Muscle of back (tissue), 11 donors: ENCODE data around the gene ZNF329. TPM values are rescaled to one million over a fixed set of nuclear protein-coding genes. Genes with fewer than 3 reads are reported as not detected.
A peak's percentile ranks its signal among the peaks of the same experiment; 100 is the strongest.

ENCODE experiments used
- DNase-seq, 3 donors: peaks; one replicate each; pipeline versions ENCODE4 v3.0.0 to v3.0.0-alpha.2; 2013
- polyA plus RNA-seq, 10 donors: library from polyadenylated mRNA; unstranded; fragments of 120-200 nt; gene quantifications; one replicate each; pipeline ENCODE4 v1.2.1, GENCODE V29; 2013; ENCODE audit not compliant: insufficient read length in 10 of 10

The ZNF329 gene
- polyA plus RNA-seq, 10 donors = 10.5 to 14.5 (median 11.5) TPM

GRCh38 chr19:58123354-58123753 lies 27.2 kb downstream of the ZNF329 start:
- DNase-seq = no peak

- no peak for DNase-seq
These were observed 31.4 kb downstream of the ZNF329 start for GRCh38 chr19:58118979-58119733.

GRCh38 chr19:58117841-58118575 lies 32.6 kb downstream of the ZNF329 start:
- DNase-seq = peak; percentile 2 to 55 (median 29)

- DNase-seq = no peak
These were observed 42.1 kb downstream of the ZNF329 start for GRCh38 chr19:58108546-58108817.

GRCh38 chr19:58107778-58108545 lies 42.6 kb downstream of the ZNF329 start:
- no peak for DNase-seq

GRCh38 chr19:58098682-58098998 lies 51.9 kb downstream of the ZNF329 start:
- DNase-seq = no peak

GRCh38 chr19:58097781-58098681 lies 52.6 kb downstream of the ZNF329 start, which contains the start of gene ZSCAN18:
TSS of gene ZSCAN18 (minus strand) at chr19:58098231. CDS start at chr19:58090267, 7,964 bp downstream.
- DNase-seq = peak; percentile 97 to 99 (median 99)

- DNase-seq = no peak
These were observed 53.2 kb downstream of the ZNF329 start for GRCh38 chr19:58097349-58097748.

- no peak for DNase-seq
These were observed 53.7 kb downstream of the ZNF329 start for GRCh38 chr19:58096884-58097283.

- no peak for DNase-seq
These were observed 55.3 kb downstream of the ZNF329 start for GRCh38 chr19:58095328-58095727.

- no peak for DNase-seq
These were observed 57.5 kb downstream of the ZNF329 start for GRCh38 chr19:58093071-58093470.

GRCh38 chr19:58091251-58091995 lies 59.2 kb downstream of the ZNF329 start:
- DNase-seq = peak; percentile 17 to 37 (median 19)

GRCh38 chr19:58089846-58090245 lies 60.7 kb downstream of the ZNF329 start:
- DNase-seq = no peak

GRCh38 chr19:58088521-58089052 lies 62.0 kb downstream of the ZNF329 start:
- no peak for DNase-seq

- DNase-seq = no peak
These were observed 63.5 kb downstream of the ZNF329 start for GRCh38 chr19:58086825-58087710.

- no peak for DNase-seq
These were observed 65.2 kb downstream of the ZNF329 start for GRCh38 chr19:58085348-58085875.

GRCh38 chr19:58084596-58085347 lies 65.8 kb downstream of the ZNF329 start:
- DNase-seq = no peak

- DNase-seq = peak in 1 of 3 donors; percentile 32
These were observed 67.6 kb downstream of the ZNF329 start for GRCh38 chr19:58083021-58083420.
